Endodermal cell (in vitro differentiated cells): Measurements from ENCODE around the gene SLC45A3. TPM values are rescaled to one million over a fixed set of nuclear protein-coding genes. Genes with fewer than 3 reads are reported as not detected.

Source experiments
- DNase-seq: peaks from one replicate; pipeline ENCODE4 v3.0.0-alpha.2; 2017
- H3K27ac ChIP-seq: 2 replicates; pipeline ENCODE4 v1.5.1; 2013; ENCODE audit warnings: mild to moderate bottlenecking, low read depth, low read length, moderate library complexity
- H3K27me3 ChIP-seq: 2 replicates; pipeline ENCODE4 v1.6.1; 2013; ENCODE audit warnings: mild to moderate bottlenecking, low read length, moderate library complexity; ENCODE audit not compliant: insufficient read depth, control insufficient read depth, poor library complexity, severe bottlenecking
- H3K36me3 ChIP-seq: 2 replicates; pipeline ENCODE4 v1.7.0; 2013; ENCODE audit warnings: mild to moderate bottlenecking, low read length, moderate library complexity; ENCODE audit not compliant: control insufficient read depth, insufficient read depth
- H3K4me1 ChIP-seq: one replicate; pipeline ENCODE4 v1.7.0; 2013; ENCODE audit warnings: low read length; ENCODE audit not compliant: control insufficient read depth, insufficient read depth
- H3K4me3 ChIP-seq: 2 replicates; pipeline ENCODE4 v1.5.1; 2013; ENCODE audit warnings: mild to moderate bottlenecking, low read length, moderate library complexity
- H3K9ac ChIP-seq: 2 replicates; pipeline ENCODE4 v1.6.1; 2013; ENCODE audit warnings: mild to moderate bottlenecking, low read length, moderate library complexity; ENCODE audit not compliant: poor library complexity, severe bottlenecking; ENCODE audit errors: extremely low read depth
- H3K9me3 ChIP-seq: 2 replicates; pipeline ENCODE4 v1.6.1; 2013; ENCODE audit warnings: mild to moderate bottlenecking, low read length, moderate library complexity; ENCODE audit not compliant: control insufficient read depth
- H3K27ac Mint-ChIP-seq: 2 replicates; pipeline ENCODE4 v1.8.0; 2020; ENCODE audit warnings: mixed read lengths
- H3K27me3 Mint-ChIP-seq: 2 replicates; pipeline ENCODE4 v1.8.0; 2021; ENCODE audit warnings: mild to moderate bottlenecking, mixed read lengths; ENCODE audit not compliant: insufficient read depth
- H3K36me3 Mint-ChIP-seq: 2 replicates; pipeline ENCODE4 v1.8.0; 2020; ENCODE audit warnings: low read depth, mixed read lengths
- H3K4me1 Mint-ChIP-seq: 2 replicates; pipeline ENCODE4 v1.8.0; 2020; ENCODE audit warnings: mixed read lengths
- H3K4me3 Mint-ChIP-seq: 2 replicates; pipeline ENCODE4 v1.8.0; 2020; ENCODE audit warnings: mild to moderate bottlenecking, moderate library complexity, mixed read lengths
- H3K9me3 Mint-ChIP-seq: 2 replicates; pipeline ENCODE4 v1.8.0; 2020; ENCODE audit warnings: mild to moderate bottlenecking, mixed read lengths
- WGBS, 2 experiments: methylation state at CpG; one replicate each; pipeline versions ENCODE4 v1.1.5 to v1.1.7; 2013; ENCODE audit warnings: missing lambda C conversion rate in 2 of 2, mixed read lengths in 1 of 2; ENCODE audit not compliant: insufficient coverage in 1 of 2, insufficient read length in 1 of 2; 5-methylcytosine and 5-hydroxymethylcytosine counted together
- total RNA-seq, 2 donors: library from RNA; stranded (reverse); fragmentation: NEBNext Ultra II Directional in 1 of 2; extraction: Animal tissue kit (Norgen Biotek cat#: 25700) in 1 of 2; gene quantifications; 2 replicates in 1 of 2; 3 replicates in 1 of 2; pipeline ENCODE4 v1.2.1, GENCODE V29; 2021
- TF ChIP-seq, protein P1 (sequence below): fragments of 200-600 bp; sonication (generic); conservative IDR thresholded peaks from 2 replicates; pipeline ENCODE4 v1.5.0; 2021; ENCODE audit warnings: antibody characterized with exemption, mild to moderate bottlenecking

The SLC45A3 gene
- total RNA-seq, 2 donors from 2014 or later, result 7.9 to 10.2 TPM

DNA sequence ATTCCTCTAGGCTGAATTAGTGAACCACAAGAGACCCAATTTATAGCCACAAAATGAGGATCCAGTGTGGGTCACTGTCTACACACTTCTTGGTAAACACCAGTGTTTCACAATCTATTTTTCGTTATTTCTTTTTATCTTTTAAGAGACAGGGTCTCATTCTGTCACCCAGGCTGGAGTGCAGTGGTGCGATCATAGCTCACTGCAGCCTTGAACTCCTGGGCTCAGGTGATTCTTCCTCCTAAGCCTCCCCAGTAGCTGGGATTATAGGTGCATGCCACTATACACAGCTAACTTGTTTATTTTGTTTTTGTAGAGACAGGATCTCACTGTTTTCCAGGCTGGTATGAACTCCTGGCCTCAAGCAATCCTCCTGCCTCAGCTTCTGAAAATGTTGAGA lies 29.3 kb upstream of the SLC45A3 start:
- Mint-ChIP-seq H3K4me1 (peaks cover 26% of the 10 kb centered on the region), H3K27ac (no peak overlapping the region), H3K9me3 (no peaks in the 10 kb centered on the region), H3K36me3 (peaks cover 17% of the 10 kb centered on the region), H3K4me3 (no peak overlapping the region), H3K27me3 (no peaks in the 10 kb centered on the region)
- Histone ChIP-seq H3K27ac (no peak overlapping the region), H3K36me3 (peaks cover 69% of the 10 kb centered on the region), H3K4me3 (no peak overlapping the region), H3K4me1 (peaks cover 16% of the 10 kb centered on the region), H3K9ac (no peak overlapping the region), H3K9me3 (no peaks in the 10 kb centered on the region), H3K27me3 (no peaks in the 10 kb centered on the region)
- 85 to 92% methylated on average over 2 of the region's 2 CpGs for WGBS, 2 experiments
- TF ChIP-seq, protein P1, sequence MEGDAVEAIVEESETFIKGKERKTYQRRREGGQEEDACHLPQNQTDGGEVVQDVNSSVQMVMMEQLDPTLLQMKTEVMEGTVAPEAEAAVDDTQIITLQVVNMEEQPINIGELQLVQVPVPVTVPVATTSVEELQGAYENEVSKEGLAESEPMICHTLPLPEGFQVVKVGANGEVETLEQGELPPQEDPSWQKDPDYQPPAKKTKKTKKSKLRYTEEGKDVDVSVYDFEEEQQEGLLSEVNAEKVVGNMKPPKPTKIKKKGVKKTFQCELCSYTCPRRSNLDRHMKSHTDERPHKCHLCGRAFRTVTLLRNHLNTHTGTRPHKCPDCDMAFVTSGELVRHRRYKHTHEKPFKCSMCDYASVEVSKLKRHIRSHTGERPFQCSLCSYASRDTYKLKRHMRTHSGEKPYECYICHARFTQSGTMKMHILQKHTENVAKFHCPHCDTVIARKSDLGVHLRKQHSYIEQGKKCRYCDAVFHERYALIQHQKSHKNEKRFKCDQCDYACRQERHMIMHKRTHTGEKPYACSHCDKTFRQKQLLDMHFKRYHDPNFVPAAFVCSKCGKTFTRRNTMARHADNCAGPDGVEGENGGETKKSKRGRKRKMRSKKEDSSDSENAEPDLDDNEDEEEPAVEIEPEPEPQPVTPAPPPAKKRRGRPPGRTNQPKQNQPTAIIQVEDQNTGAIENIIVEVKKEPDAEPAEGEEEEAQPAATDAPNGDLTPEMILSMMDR, result no peak
- DNase-seq, result no peak

DNA sequence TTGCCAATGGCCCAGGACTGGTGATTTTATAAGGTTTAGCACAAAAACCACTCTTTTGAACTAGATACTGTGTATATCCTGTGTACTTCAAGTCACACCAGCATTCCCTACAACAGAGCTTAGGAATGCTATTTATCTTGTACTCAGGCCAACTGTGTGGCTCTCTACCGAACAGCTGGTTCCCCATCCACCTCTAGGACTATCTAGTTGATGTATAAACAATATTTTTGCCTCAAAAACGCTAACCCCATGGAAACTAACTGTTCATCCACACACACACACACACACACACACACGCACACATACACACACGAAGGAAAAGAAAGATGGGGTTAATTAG lies 28.7 kb upstream of the SLC45A3 start:
- H3K27ac Mint-ChIP-seq, result no peak overlapping the region

DNA sequence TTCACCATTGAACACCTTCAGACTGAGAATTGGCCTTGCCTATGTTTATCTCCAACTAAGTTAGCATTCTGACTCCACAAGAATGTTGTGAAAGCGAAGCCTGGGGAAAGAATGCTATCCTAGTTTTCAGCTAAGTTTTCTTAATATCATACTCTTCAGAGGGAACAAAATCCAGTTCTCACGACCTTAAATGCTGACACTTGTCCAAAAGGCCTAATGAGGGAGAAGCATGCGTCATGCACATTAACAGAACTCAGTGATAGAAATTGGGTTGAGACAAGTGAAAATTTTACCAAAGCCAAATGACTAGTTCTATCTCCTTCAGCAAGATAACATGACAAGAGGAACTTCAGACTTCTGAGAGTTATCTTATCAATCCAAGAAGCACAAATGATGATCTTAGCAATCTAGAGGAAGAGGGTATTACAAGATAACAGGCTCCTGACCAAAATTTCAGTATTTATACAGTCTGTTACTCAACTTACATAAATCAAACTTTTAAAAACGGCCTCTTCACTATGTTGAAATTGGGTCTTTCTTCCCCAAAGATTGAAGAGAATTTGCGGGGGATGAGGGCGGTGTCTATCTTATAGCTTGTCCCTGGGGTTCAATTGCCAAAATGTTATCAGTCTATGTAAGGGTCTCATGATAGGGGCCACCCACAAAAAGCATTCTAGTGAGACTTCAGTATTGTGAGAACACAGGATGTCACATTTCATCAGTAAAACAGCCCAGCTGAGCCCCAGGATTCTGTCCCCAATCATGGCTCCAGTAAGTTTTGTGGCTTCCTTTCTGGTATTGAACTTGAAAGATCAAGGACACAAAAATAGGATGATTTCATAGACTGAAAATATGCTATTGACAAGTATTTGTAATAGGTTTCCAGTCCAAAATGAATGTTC lies 26.5 kb upstream of the SLC45A3 start:
- peaks cover 22% of the 10 kb centered on the region for H3K4me1 ChIP-seq
- 86 to 87% methylated on average over 2 to 6 of the region's 6 CpGs for WGBS, 2 experiments
- peak overlapping the region; percentile 18 for H3K9ac ChIP-seq
- Mint-ChIP-seq H3K9me3 (no peaks in the 10 kb centered on the region), H3K4me1 (peaks cover 39% of the 10 kb centered on the region), H3K4me3 (no peak overlapping the region), H3K36me3 (peaks cover 18% of the 10 kb centered on the region), H3K27ac (peak overlapping the region; percentile 77), H3K27me3 (no peaks in the 10 kb centered on the region)
- DNase-seq, result no peak
- H3K4me3 ChIP-seq, result no peak overlapping the region
- H3K36me3 ChIP-seq, result peaks cover 57% of the 10 kb centered on the region
- peak overlapping the region; percentile 18 for H3K27ac ChIP-seq
- TF ChIP-seq, protein P1, result no peak
- no peaks in the 10 kb centered on the region for H3K9me3 ChIP-seq
- H3K27me3 ChIP-seq, result no peaks in the 10 kb centered on the region

More for the DNA sequence above, 28.7 kb upstream of the SLC45A3 start:
- Mint-ChIP-seq H3K27me3 (no peaks in the 10 kb centered on the region), H3K4me1 (peaks cover 24% of the 10 kb centered on the region), H3K9me3 (no peaks in the 10 kb centered on the region), H3K4me3 (no peak overlapping the region), H3K36me3 (peaks cover 18% of the 10 kb centered on the region)
- Histone ChIP-seq H3K36me3 (peaks cover 68% of the 10 kb centered on the region), H3K4me1 (peaks cover 16% of the 10 kb centered on the region), H3K9me3 (no peaks in the 10 kb centered on the region), H3K27me3 (no peaks in the 10 kb centered on the region), H3K9ac (no peak overlapping the region), H3K4me3 (no peak overlapping the region), H3K27ac (no peak overlapping the region)
- no peak for DNase-seq
- WGBS, 2 experiments, result 100% methylated on average over 1 to 2 of the region's 4 CpGs
- TF ChIP-seq, protein P1, result no peak
